ENCODE measurements around the gene SDC3. TPM values are rescaled to one million over a fixed set of nuclear protein-coding genes. Genes with fewer than 3 reads are reported as not detected.
"Not testable (repeated sequence)": the region's sequence is repeated elsewhere in the genome, so short reads cannot be mapped to it uniquely, and the experiment has no call there.

Gene SDC3
- total RNA-seq, 1 donor from 2014 or later = 36.4 TPM

- H3K36me3 ChIP-seq (ENCODE audit: control insufficient read depth, insufficient read depth, low read length) = peaks cover 2% of the 10 kb centered on the region
- H3K4me3 ChIP-seq (ENCODE audit: low read depth, low read length) = no peak overlapping the region
- TF ChIP-seq, protein P1, sequence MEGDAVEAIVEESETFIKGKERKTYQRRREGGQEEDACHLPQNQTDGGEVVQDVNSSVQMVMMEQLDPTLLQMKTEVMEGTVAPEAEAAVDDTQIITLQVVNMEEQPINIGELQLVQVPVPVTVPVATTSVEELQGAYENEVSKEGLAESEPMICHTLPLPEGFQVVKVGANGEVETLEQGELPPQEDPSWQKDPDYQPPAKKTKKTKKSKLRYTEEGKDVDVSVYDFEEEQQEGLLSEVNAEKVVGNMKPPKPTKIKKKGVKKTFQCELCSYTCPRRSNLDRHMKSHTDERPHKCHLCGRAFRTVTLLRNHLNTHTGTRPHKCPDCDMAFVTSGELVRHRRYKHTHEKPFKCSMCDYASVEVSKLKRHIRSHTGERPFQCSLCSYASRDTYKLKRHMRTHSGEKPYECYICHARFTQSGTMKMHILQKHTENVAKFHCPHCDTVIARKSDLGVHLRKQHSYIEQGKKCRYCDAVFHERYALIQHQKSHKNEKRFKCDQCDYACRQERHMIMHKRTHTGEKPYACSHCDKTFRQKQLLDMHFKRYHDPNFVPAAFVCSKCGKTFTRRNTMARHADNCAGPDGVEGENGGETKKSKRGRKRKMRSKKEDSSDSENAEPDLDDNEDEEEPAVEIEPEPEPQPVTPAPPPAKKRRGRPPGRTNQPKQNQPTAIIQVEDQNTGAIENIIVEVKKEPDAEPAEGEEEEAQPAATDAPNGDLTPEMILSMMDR (IDR thresholded peaks at IDR 0.05; ENCODE audit: insufficient read depth, low read length, poor library complexity, severe bottlenecking) = no peak
- H3K27me3 ChIP-seq (ENCODE audit: control insufficient read depth, insufficient read depth, low read length) = no peaks in the 10 kb centered on the region
- no peak for DNase-seq (ENCODE audit: low read depth)
Observed at GRCh38 chr1:30950700-30951099, 42.1 kb upstream of the SDC3 start.

DNA sequence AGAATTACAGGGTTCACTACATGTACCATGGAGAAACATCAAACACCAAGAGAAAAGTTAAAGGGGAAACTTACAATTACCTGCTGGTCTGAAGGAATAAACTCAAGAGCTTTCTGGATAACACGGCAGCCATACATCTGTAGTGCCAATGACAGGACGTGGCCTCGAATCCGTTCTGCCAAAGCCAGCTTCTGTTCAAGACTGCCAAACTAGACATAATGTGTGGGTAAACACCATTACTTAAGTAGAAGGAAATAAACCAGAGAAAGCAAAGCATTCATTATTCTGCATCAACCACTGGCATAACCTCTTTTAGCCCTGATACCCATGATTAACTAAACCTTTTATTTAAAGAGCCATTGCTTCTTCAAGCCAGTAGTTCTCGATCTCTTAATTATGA lies 41.5 kb upstream of the SDC3 start:
- no peak for DNase-seq (ENCODE audit: low read depth)
- no peaks in the 10 kb centered on the region for H3K27me3 ChIP-seq (ENCODE audit: control insufficient read depth, insufficient read depth, low read length)
- H3K4me3 ChIP-seq (ENCODE audit: low read depth, low read length) = no peak overlapping the region
- TF ChIP-seq, protein P1 (IDR thresholded peaks at IDR 0.05; ENCODE audit: insufficient read depth, low read length, poor library complexity, severe bottlenecking) = no peak
- peaks cover 2% of the 10 kb centered on the region for H3K36me3 ChIP-seq (ENCODE audit: control insufficient read depth, insufficient read depth, low read length)

DNA sequence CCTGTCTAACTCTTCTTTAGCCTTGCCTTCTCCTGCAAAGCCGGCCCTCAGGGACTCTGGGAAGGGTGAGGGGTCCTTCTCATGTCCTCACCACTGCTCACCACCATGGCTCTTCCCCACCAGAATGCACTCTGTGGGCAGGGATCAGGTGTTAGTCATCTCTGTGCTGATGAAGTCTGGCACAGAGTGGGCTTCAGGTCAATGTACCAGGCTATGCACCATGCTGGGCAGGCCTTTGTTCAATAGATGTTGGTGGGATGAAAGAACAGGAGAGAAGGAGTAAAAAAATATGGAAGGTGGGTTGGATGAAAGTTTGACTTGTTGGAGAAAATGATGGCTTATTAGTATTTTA lies 40.9 kb upstream of the SDC3 start:
- H3K27me3 ChIP-seq (ENCODE audit: control insufficient read depth, insufficient read depth, low read length); H3K36me3 ChIP-seq (ENCODE audit: control insufficient read depth, insufficient read depth, low read length): not testable (repeated sequence)

DNA sequence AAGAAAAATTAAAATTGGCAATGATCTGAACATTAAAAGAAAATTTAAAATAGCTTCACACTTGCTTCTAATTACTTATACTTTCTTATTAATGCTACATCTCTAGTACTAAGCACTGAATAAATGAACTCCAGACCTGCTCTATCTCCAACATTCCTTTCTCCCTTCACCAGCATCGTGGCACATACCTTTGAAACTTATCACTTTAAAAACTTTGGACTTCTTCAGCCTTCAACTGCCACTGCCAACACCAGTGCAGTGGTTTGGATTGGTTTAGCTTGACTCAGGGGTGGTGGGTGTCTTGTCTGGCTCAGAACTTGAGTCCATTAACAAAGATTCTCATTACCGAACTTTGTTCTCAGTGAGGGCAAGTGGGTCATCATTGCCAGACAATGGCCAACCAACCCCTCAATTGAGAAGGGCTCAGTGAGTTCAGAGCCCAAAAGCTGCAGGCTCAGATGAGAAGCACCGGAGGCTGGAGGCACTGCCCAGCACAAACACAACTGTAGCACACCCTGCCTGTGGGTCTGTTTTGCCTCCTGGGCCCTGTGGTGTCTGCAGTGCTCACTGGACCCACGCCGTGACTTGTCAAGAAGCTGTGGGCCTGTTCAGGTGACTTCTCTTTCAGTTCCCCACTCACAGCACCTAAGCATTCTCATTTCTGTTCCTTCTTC lies 40.4 kb upstream of the SDC3 start:
- not testable (repeated sequence) for H3K27me3 ChIP-seq (ENCODE audit: control insufficient read depth, insufficient read depth, low read length); H3K4me3 ChIP-seq (ENCODE audit: low read depth, low read length); DNase-seq (ENCODE audit: low read depth); H3K36me3 ChIP-seq (ENCODE audit: control insufficient read depth, insufficient read depth, low read length)

More for the DNA sequence above, 40.9 kb upstream of the SDC3 start:
- H3K4me3 ChIP-seq (ENCODE audit: low read depth, low read length); DNase-seq (ENCODE audit: low read depth): not testable (repeated sequence)

GRCh38 chr1:30948278-30948677 lies 39.7 kb upstream of the SDC3 start:
- H3K4me3 ChIP-seq (ENCODE audit: low read depth, low read length) = no peak overlapping the region
- no peaks in the 10 kb centered on the region for H3K27me3 ChIP-seq (ENCODE audit: control insufficient read depth, insufficient read depth, low read length)
- DNase-seq (ENCODE audit: low read depth) = no peak
- peaks cover 1% of the 10 kb centered on the region for H3K36me3 ChIP-seq (ENCODE audit: control insufficient read depth, insufficient read depth, low read length)
- TF ChIP-seq, protein P1 (IDR thresholded peaks at IDR 0.05; ENCODE audit: insufficient read depth, low read length, poor library complexity, severe bottlenecking) = no peak

GRCh38 chr1:30947212-30947611 lies 38.7 kb upstream of the SDC3 start:
- H3K4me3 ChIP-seq (ENCODE audit: low read depth, low read length) = no peak overlapping the region
- DNase-seq (ENCODE audit: low read depth) = no peak
- peaks cover 4% of the 10 kb centered on the region for H3K36me3 ChIP-seq (ENCODE audit: control insufficient read depth, insufficient read depth, low read length)
- no peaks in the 10 kb centered on the region for H3K27me3 ChIP-seq (ENCODE audit: control insufficient read depth, insufficient read depth, low read length)
- TF ChIP-seq, protein P1 (IDR thresholded peaks at IDR 0.05; ENCODE audit: insufficient read depth, low read length, poor library complexity, severe bottlenecking) = no peak

GRCh38 chr1:30942326-30942963 lies 33.9 kb upstream of the SDC3 start:
- TF ChIP-seq, protein P1 (IDR thresholded peaks at IDR 0.05; ENCODE audit: insufficient read depth, low read length, poor library complexity, severe bottlenecking) = no peak

More at GRCh38 chr1:30942326-30942963, 33.9 kb upstream of the SDC3 start:
- H3K36me3 ChIP-seq (ENCODE audit: control insufficient read depth, insufficient read depth, low read length) = peaks cover 4% of the 10 kb centered on the region
- no peak overlapping the region for H3K4me3 ChIP-seq (ENCODE audit: low read depth, low read length)
- H3K27me3 ChIP-seq (ENCODE audit: control insufficient read depth, insufficient read depth, low read length) = no peaks in the 10 kb centered on the region
- no peak for DNase-seq (ENCODE audit: low read depth)

Data from kidney epithelial cell (primary cell).